Measurements from ENCODE around the gene EXOC4. TPM values are rescaled to one million over a fixed set of nuclear protein-coding genes. Genes with fewer than 3 reads are reported as not detected.

EXOC4 gene
- polyA plus RNA-seq, 1 experiment, result 45.9 TPM

DNA sequence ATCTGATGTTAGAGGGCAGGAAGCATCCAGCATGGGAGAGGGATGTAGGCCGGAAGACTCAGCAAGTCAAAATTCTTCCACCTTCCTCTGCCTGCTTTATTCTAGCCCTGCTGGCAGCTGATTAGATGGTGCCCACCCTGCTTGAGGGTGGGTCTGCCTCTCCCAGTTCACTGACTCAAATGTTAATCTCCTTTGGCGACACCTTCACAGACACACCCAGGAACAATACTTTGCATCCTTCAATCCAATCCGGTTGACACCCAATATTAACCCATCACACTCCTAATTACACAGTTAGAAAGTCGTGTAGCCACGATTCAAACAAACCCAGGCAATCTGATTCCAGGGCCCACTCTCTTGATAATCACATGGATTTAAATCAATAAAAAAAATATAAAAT is 440.4 kb downstream of the EXOC4 start:
- no peak for DNase-seq (ENCODE audit: low read depth)
- TF ChIP-seq CTCF (IDR thresholded peaks at IDR 0.05; ENCODE audit: insufficient read depth, low read depth, low read length), result no peak
- no peaks in the 10 kb centered on the region for H3K27me3 ChIP-seq (ENCODE audit: control insufficient read depth, insufficient read depth, low read length)
- CTCF ChIA-PET, result no interaction called here
- H3K36me3 ChIP-seq (ENCODE audit: control insufficient read depth, insufficient read depth, low read length), result no peaks in the 10 kb centered on the region
- no peak overlapping the region for H3K4me3 ChIP-seq (ENCODE audit: low read depth, low read length)
- POLR2A ChIA-PET, result no interaction called here

- no peaks in the 10 kb centered on the region for H3K36me3 ChIP-seq (ENCODE audit: control insufficient read depth, insufficient read depth, low read length)
- TF ChIP-seq CTCF (IDR thresholded peaks at IDR 0.05; ENCODE audit: insufficient read depth, low read depth, low read length), result no peak
- H3K4me3 ChIP-seq (ENCODE audit: low read depth, low read length), result no peak overlapping the region
- DNase-seq (ENCODE audit: low read depth), result no peak
- ChIA-PET POLR2A (no interaction called here), CTCF (no interaction called here)
- H3K27me3 ChIP-seq (ENCODE audit: control insufficient read depth, insufficient read depth, low read length), result no peaks in the 10 kb centered on the region
Measured at GRCh38 chr7:133696056-133696455, 443.2 kb downstream of the EXOC4 start.

- ChIA-PET POLR2A (no interaction called here), CTCF (no interaction called here)
- TF ChIP-seq CTCF (IDR thresholded peaks at IDR 0.05; ENCODE audit: insufficient read depth, low read depth, low read length), result no peak
- DNase-seq (ENCODE audit: low read depth), result no peak
- Histone ChIP-seq H3K4me3 (ENCODE audit: low read depth, low read length) (no peak overlapping the region), H3K36me3 (ENCODE audit: control insufficient read depth, insufficient read depth, low read length) (no peaks in the 10 kb centered on the region), H3K27me3 (ENCODE audit: control insufficient read depth, insufficient read depth, low read length) (no peaks in the 10 kb centered on the region)
Measured at GRCh38 chr7:133697585-133697984, 444.7 kb downstream of the EXOC4 start.

GRCh38 chr7:133698127-133698526 is 445.2 kb downstream of the EXOC4 start:
- Histone ChIP-seq H3K36me3 (ENCODE audit: control insufficient read depth, insufficient read depth, low read length) (no peaks in the 10 kb centered on the region), H3K4me3 (ENCODE audit: low read depth, low read length) (no peak overlapping the region), H3K27me3 (ENCODE audit: control insufficient read depth, insufficient read depth, low read length) (no peaks in the 10 kb centered on the region)
- TF ChIP-seq CTCF (IDR thresholded peaks at IDR 0.05; ENCODE audit: insufficient read depth, low read depth, low read length), result no peak
- ChIA-PET POLR2A (no interaction called here), CTCF (no interaction called here)
- DNase-seq (ENCODE audit: low read depth), result no peak

GRCh38 chr7:133699386-133699785 is 446.5 kb downstream of the EXOC4 start:
- H3K36me3 ChIP-seq (ENCODE audit: control insufficient read depth, insufficient read depth, low read length), result no peaks in the 10 kb centered on the region
- no peak for TF ChIP-seq CTCF (IDR thresholded peaks at IDR 0.05; ENCODE audit: insufficient read depth, low read depth, low read length)
- no peak overlapping the region for H3K4me3 ChIP-seq (ENCODE audit: low read depth, low read length)
- CTCF ChIA-PET, result no interaction called here
- no peaks in the 10 kb centered on the region for H3K27me3 ChIP-seq (ENCODE audit: control insufficient read depth, insufficient read depth, low read length)
- POLR2A ChIA-PET, result no interaction called here
- no peak for DNase-seq (ENCODE audit: low read depth)
